GM18505 (cell line): ENCODE results near the gene CBR4.
"Not testable (repeated sequence)": the region's sequence is repeated elsewhere in the genome, so short reads cannot be mapped to it uniquely, and the experiment has no call there.

Experiments
- ATAC-seq: cut with Tn5 transposase; IDR thresholded peaks from one replicate; pipeline ENCODE4 v1.9.1; 2021; ENCODE audit not compliant: unreplicated experiment
- POLR2A ChIP-seq: IDR thresholded peaks from 4 replicates; pipeline ENCODE4 v1.6.1; 2011; ENCODE audit warnings: borderline replicate concordance; ENCODE audit not compliant: insufficient read depth, insufficient read length; ENCODE audit errors: extremely low read depth

Gene CBR4

GRCh38 chr4:168993714-168994510 lies 16.1 kb downstream of the CBR4 start:
- TF ChIP-seq POLR2A = no peak
- ATAC-seq = no peak

DNA sequence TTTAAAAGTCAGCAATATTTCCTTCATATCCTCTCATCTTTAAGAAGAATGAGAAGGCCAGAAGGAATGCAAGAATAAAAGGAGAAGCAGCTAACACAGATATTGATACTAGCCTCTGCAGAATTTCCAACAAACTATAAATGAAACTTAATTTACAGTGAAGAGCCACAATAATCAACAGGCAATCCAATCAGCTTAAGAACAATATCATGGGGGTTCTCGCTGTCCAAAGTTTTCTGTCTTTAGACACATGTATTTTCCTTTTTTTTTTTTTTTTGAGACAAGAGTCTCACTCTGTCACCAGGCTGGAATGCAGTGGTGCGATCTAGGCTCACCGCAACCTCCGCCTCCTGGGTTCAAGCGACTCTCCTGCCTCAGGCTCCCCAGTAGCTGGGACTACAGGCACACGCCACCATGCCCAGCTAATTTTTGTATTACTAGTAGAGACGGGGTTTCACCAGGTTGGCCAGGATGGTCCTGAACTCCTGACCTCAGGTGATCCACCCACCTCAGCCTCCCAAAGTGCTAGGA lies 17.0 kb downstream of the CBR4 start:
- ATAC-seq = not testable (repeated sequence)

DNA sequence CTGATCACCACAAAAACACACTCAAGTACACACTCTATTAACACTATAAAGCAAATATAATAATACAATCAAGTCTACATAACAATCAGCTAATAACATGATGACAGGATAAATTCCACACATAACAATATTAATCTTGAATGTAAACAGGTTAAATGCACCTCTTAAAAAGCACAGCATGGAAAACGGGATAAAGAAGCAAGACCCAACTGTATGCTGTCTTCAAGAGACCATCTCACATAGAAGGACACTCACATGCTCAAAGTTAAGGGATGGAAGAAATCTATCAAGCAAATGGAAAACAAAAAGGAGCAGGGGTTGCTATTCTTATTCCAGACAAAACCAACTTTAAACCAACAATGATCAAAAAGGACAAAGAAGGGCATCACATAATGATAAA lies 28.1 kb downstream of the CBR4 start:
- no peak for ATAC-seq
- no peak for TF ChIP-seq POLR2A

GRCh38 chr4:168981460-168981859 lies 28.6 kb downstream of the CBR4 start:
- no peak for TF ChIP-seq POLR2A

DNA sequence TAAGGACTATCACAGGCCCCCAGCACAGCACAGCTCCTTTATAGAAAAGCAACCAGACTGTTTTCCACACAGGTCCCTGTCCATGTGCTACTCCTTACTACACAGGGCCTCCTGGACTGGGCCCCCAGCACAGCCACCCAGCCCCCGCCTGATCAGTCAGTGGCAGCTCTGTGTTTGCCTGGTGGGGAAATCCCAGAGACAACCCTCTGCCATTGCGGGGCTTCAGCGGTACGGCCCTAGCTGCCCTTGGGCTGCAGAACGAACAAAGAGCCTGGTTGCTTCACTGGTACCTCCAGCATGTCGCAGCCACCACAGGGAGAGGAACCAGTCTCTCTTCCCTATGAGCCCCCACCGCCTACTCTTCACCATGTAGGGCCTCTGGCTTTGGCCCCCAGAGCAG lies 30.7 kb downstream of the CBR4 start:
- no peak for TF ChIP-seq POLR2A
- no peak for ATAC-seq

More at GRCh38 chr4:168981460-168981859, 28.6 kb downstream of the CBR4 start:
- no peak for ATAC-seq

- no peak for ATAC-seq
- TF ChIP-seq POLR2A = no peak
Observed at GRCh38 chr4:168978001-168978700, 31.9 kb downstream of the CBR4 start.

DNA sequence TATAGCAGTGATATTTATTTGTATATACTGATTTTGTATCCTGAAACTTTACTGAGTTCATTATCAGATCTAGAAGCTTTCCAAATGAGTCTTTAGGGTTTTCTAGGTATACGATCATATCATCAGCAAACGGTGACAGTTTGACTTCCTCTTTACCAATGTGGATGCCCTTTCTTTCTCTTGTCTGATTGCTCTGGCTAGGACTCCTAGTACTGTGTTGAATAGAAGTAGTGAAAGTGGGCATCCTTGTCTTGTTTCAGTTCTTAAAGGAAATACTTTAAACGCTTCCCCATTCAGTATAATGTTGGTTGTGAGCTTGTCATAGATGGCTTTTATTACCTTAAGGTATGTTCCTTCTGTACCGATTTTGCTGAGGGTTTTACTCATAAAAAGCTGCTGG lies 37.5 kb downstream of the CBR4 start:
- ATAC-seq = no peak
- TF ChIP-seq POLR2A = no peak

- no peak for TF ChIP-seq POLR2A
- ATAC-seq = no peak
Observed at GRCh38 chr4:168960716-168961115, 49.3 kb downstream of the CBR4 start.

GRCh38 chr4:168955674-168956073 lies 54.4 kb downstream of the CBR4 start:
- no peak for TF ChIP-seq POLR2A
- no peak for ATAC-seq

GRCh38 chr4:168952821-168953246 lies 57.2 kb downstream of the CBR4 start:
- not testable (repeated sequence) for ATAC-seq

GRCh38 chr4:168945291-168945690 lies 64.8 kb downstream of the CBR4 start:
- no peak for TF ChIP-seq POLR2A
- no peak for ATAC-seq

- no peak for ATAC-seq
- TF ChIP-seq POLR2A = no peak
Observed at GRCh38 chr4:168942985-168943384, 67.1 kb downstream of the CBR4 start.
